Endometrial microvascular endothelial cells (primary cell): ENCODE data around the gene GAB2. TPM values are rescaled to one million over a fixed set of nuclear protein-coding genes. Genes with fewer than 3 reads are reported as not detected.

ENCODE experiments used
- in situ Hi-C: cut with HindIII; loops from 2 replicates; pipeline ENCODE4 v1.10.0; 2017; ENCODE audit warnings: low sequenced_read_pairs, low pct_unique_long_range_greater_than_20kb; ENCODE audit errors: inconsistent ontology term
- total RNA-seq: library from RNA; depleted of rRNA; stranded (reverse); fragments of >200 nt; gene quantifications from one replicate; pipeline ENCODE4 v1.2.3, GENCODE V29; 2015; ENCODE audit errors: inconsistent ontology term

The GAB2 gene
- total RNA-seq, 1 donor from 2014 or later: 16.8 TPM

- in situ Hi-C loops: no loop called here
Measured at GRCh38 chr11:78351979-78352841, 65.4 kb downstream of the GAB2 start.

GRCh38 chr11:78351193-78351592 lies 66.4 kb downstream of the GAB2 start:
- in situ Hi-C loops: no loop called here

GRCh38 chr11:78350646-78351165 lies 66.9 kb downstream of the GAB2 start:
- in situ Hi-C loops: no loop called here

GRCh38 chr11:78350091-78350645 lies 67.5 kb downstream of the GAB2 start:
- in situ Hi-C loops: no loop called here

GRCh38 chr11:78349624-78350023 lies 68.0 kb downstream of the GAB2 start:
- in situ Hi-C loops: no loop called here

- in situ Hi-C loops: no loop called here
Measured at GRCh38 chr11:78349114-78349513, 68.5 kb downstream of the GAB2 start.

- in situ Hi-C loops: no loop called here
Measured at GRCh38 chr11:78347956-78348355, 69.7 kb downstream of the GAB2 start.

- in situ Hi-C loops: no loop called here
Measured at GRCh38 chr11:78346799-78347198, 70.8 kb downstream of the GAB2 start.

GRCh38 chr11:78345450-78345849 lies 72.2 kb downstream of the GAB2 start:
- in situ Hi-C loops: no loop called here

GRCh38 chr11:78344676-78345075 lies 72.9 kb downstream of the GAB2 start:
- in situ Hi-C loops: no loop called here

- in situ Hi-C loops: no loop called here
Measured at GRCh38 chr11:78344094-78344493, 73.5 kb downstream of the GAB2 start.

- in situ Hi-C loops: no loop called here
Measured at GRCh38 chr11:78343303-78343702, 74.3 kb downstream of the GAB2 start.

- in situ Hi-C loops: no loop called here
Measured at GRCh38 chr11:78341841-78342240, 75.8 kb downstream of the GAB2 start.

GRCh38 chr11:78340530-78340929 lies 77.1 kb downstream of the GAB2 start:
- in situ Hi-C loops: no loop called here

GRCh38 chr11:78339945-78340344 lies 77.7 kb downstream of the GAB2 start:
- in situ Hi-C loops: no loop called here

- in situ Hi-C loops: no loop called here
Measured at GRCh38 chr11:78339483-78339882, 78.1 kb downstream of the GAB2 start.

GRCh38 chr11:78338702-78339101 lies 78.9 kb downstream of the GAB2 start:
- in situ Hi-C loops: no loop called here

GRCh38 chr11:78338138-78338537 lies 79.5 kb downstream of the GAB2 start:
- in situ Hi-C loops: no loop called here

GRCh38 chr11:78337554-78337924 lies 80.1 kb downstream of the GAB2 start:
- in situ Hi-C loops: no loop called here

GRCh38 chr11:78336877-78337553 lies 80.6 kb downstream of the GAB2 start:
- in situ Hi-C loops: no loop called here
